GM20000 (cell line): Measurements from ENCODE around the gene NAIF1.

Experiments
- DNase-seq: peaks from one replicate; pipeline ENCODE4 v3.0.0; 2012; ENCODE audit warnings: low spot score
- TF ChIP-seq, protein P1 (sequence below): IDR thresholded peaks from 2 replicates; pipeline ENCODE4 v1.5.1; 2012; ENCODE audit warnings: mild to moderate bottlenecking, control low read depth; ENCODE audit errors: extremely low read depth, missing control alignments

NAIF1 gene

DNA sequence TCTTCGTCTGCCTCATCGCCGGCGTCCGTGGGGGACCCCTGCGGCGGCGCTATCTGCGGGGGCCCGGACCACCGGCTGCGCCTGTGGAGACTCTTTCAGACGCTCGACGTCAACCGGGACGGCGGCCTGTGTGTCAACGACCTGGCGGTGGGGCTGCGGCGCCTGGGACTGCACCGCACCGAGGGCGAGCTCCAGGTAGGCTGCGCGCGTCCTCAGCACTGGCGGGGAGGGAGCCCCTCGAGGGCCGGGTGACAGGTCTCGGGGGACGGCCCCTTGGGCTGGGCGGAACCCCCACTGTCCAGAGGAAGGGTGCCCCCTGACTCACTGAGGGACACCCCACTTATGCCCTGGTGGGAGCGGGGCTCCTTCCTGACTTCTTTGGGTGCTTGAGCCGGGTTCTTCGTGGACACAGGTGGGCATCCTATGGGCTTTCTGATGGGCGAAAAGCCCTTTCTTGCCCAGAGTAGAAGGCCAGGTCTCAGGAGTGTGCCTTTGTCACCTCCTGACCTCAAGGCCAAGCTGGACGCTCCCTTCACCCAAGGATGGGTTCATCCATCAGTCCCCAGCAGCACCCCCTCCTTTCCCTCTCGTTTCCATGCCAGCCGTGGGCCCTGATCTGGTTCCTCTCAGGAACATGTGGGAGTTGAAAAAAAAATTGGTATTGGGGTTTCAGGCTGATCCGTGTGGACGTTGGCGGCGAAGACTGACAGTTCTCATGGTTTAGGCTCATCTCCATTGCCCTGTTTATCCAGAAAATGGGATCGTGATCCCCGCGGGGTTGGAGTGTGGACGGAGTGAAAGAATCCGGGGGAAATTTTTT is 1.5 kb upstream of the NAIF1 start:
- TF ChIP-seq, protein P1, sequence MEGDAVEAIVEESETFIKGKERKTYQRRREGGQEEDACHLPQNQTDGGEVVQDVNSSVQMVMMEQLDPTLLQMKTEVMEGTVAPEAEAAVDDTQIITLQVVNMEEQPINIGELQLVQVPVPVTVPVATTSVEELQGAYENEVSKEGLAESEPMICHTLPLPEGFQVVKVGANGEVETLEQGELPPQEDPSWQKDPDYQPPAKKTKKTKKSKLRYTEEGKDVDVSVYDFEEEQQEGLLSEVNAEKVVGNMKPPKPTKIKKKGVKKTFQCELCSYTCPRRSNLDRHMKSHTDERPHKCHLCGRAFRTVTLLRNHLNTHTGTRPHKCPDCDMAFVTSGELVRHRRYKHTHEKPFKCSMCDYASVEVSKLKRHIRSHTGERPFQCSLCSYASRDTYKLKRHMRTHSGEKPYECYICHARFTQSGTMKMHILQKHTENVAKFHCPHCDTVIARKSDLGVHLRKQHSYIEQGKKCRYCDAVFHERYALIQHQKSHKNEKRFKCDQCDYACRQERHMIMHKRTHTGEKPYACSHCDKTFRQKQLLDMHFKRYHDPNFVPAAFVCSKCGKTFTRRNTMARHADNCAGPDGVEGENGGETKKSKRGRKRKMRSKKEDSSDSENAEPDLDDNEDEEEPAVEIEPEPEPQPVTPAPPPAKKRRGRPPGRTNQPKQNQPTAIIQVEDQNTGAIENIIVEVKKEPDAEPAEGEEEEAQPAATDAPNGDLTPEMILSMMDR = no peak
- no peak for DNase-seq

DNA sequence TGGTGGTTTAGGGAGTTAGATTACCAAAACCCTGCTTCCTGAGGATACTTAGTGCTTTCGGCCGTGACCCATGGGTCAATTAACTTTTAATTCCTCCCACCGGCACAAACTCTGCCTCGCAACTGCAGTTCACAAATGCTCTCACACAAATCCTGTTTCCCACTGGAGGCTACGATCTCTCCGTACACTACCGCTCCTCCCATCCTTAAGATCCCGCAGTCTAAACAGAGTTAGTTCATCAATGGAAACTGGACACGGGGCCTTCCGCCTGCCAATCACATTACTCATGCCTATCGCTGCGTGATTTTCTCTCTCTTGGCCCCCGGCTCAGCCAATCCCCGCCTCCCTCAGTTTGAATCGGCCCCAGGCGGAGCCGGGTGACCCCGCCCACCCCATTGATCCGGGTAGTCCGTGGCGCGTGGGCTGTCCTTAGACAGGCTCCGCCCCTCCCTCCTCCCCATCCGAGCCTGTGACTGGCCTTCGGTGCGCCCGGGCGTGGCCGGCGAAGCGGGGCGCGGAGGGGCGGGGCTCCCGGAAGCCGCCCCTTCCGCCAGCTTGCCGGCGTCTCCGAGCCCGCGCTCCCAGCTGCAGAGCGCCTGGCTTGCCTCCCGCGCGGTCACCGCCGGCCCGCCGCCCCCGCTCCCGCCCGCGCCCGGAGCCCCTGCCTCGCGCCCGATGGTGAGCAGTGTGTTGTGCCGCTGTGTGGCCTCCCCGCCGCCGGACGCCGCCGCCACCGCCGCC is 695 bp upstream of the NAIF1 start, which contains the start of gene SLC25A25:
Gene SLC25A25 (plus strand): TSS at position 588 of the 741 bp plus-strand sequence. CDS start 88 bp downstream, at position 676.
- TF ChIP-seq, protein P1 = no peak
- peak; percentile 99 for DNase-seq

DNA sequence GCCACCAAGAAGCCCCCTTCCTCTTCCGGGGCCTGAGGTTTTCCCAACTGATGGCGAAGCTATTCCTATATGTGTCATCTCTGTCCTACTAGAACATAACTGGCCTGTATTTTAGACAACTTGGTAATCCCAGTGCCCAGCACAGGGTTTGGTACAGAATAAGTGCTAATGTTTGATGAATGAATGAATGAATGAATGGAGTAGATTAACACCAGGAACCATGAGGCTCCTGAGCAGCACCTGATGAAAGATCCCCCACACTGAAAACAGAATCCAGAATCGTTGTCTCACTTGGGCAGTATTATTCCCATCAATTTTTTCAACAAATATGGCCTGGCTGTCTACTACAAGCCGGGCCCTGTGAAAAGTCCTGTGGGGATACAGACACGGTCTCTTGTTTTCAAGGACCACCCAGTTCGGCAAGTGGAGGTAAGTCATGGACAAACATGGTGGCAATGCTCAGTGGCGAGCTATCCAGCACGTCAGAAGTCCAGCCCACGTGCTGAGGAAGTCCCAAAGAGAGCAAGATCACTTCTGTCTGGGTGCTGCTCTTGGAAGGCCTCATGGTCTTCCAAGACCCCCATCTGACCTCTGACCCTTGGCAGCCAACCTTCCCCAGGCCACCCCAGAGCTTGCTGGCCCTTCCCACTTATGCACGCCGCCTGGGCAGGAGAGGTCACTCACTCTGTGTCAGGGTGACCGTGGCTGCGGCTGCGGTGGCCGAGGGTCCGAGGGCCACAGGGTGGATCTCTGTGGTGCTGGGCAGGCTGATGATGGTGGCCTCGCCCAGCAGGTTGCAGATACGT is 1.0 kb downstream of the NAIF1 start:
- TF ChIP-seq, protein P1 = no peak
- no peak for DNase-seq

DNA sequence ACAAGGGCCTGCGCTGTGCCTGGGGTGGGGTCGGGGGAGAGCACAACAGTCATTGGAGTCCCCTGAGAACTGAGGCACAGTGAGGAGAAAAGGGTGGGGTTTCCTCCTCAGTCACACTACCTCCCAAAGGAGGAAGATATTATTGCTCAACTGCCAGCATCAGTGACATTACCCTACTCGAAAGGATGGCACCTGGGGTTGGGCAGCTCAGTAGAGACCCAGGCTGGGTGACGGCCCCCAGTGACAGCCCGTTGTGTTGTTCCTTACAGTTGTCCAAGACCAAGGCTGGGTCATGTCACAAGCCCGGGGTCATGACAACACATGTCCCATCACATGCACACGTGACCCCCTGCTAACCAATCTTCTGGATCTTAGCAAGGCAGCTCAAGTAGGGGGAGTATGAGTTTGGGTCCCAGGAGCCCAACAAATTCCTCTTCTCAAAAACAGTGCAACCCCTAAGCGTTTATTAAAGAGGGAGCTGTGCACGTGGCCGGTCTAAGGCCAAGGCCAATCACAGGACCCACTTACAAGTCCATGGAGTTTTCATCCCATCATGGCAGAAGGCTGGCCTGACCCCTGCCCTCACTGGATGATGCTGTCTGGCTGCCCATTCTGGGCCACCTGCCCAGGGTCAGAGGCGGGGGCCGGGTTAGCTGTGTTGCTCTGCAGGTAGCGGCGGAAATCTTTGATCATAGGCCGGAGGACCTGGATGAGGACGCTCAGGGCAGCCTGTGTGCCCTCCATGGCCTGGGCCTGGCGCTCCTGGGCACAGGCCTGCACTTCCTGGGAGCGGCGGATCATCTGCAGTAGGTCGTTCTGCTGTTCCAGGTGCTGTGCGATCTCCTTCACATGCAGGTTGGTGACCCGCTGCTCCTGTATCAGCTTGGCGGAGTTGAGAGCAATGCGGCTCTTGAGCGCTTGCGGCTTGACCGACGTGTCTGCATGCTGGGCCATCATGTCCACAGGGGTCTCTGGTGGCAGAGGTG is 4.0 kb downstream of the NAIF1 start:
- TF ChIP-seq, protein P1 = no peak
- no peak for DNase-seq

DNA sequence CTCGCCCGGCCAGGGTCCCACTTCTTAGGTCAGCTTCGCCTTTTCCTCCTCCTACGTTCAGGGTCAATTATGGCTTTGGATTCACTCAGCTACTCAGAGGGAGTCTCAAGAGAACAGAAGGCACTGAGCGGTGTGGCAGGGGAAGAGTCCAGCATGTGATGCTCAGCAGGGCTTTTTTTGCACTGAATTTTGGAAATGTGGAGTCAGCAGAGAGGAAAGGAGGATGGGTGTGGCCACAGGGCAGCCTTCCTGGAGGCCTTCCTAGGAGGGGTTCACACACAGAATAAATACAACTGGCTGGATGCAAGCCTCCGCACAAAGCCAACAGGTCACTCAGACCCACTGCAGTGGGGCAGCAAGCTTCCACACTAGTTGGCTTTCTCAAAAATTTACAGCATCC is 4.8 kb downstream of the NAIF1 start:
- TF ChIP-seq, protein P1 = no peak
- no peak for DNase-seq

DNA sequence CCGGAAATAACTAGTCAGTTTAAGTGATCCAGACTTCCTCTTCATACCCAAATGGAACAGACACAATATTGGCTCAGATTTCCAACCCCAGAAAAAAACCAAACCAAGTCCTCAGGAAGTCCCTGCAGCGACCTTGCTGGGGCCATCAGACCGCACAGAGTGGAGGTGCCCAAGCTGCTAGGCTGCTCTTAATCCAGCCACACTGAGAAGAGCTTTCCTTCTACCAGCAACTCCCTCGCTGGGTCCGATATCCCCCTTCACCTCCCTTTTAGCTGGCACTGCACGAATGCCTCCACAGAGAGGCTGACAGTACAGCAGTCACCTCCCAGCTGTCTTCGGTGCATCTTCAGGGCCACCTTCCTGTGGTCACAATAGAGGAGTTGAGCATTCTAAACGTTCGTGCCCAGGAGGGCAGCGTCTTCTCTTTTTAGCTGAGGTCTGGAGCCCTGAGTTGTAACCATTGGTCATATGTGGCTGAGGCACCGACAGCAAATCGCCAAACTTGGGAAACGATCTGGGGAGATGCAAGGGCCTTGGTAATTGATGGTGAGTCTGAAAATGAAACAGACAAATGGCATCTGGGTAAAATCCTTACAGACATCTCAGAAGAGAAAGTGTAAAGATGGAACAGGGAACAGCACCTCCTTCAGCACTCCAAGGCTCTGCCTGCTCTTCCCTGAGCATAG is 5.7 kb downstream of the NAIF1 start:
- no peak for DNase-seq
- TF ChIP-seq, protein P1 = no peak
